Motor neuron (in vitro differentiated cells): ENCODE measurements around the gene ZNF621. TPM values are rescaled to one million over a fixed set of nuclear protein-coding genes. Genes with fewer than 3 reads are reported as not detected.

Experiments
- ATAC-seq, 8 experiments: fragments of 200-7000 bp; cut with Tn5 transposase; replicated peaks in 6 of 8; 2 replicates each; pipeline ENCODE4 v1.8.0; 2021; ENCODE audit warnings: mild to moderate bottlenecking in 8 of 8, moderate library complexity in 8 of 8
- H3K27ac ChIP-seq, 2 donors: fragments of 250-450 bp; sonication (Bioruptor Pico); 2 replicates each; pipeline ENCODE4 v1.9.0; 2021; ENCODE audit warnings: antibody characterized with exemption in 2 of 2, mild to moderate bottlenecking in 2 of 2, moderate library complexity in 1 of 2
- H3K4me1 ChIP-seq, 2 donors: fragments of 250-450 bp; sonication (Bioruptor Pico); replicated peaks in 1 of 2; 2 replicates each; pipeline ENCODE4 v1.6.1; 2021; ENCODE audit warnings: antibody characterized with exemption in 2 of 2, mild to moderate bottlenecking in 2 of 2, moderate library complexity in 1 of 2
- H3K4me3 ChIP-seq, 5 donors: fragments of 250-450 bp; sonication (Bioruptor Pico); 2 replicates each; pipeline ENCODE4 v1.9.0; 2021; ENCODE audit warnings: antibody characterized with exemption in 5 of 5, mild to moderate bottlenecking in 5 of 5, moderate library complexity in 4 of 5
- WGBS, 10 experiments: fragments of 450-650 bp; shearing (Covaris generic); methylation state at CpG; one replicate each; pipeline ENCODE4 v1.0.0; 2022; 5-methylcytosine and 5-hydroxymethylcytosine counted together
- in situ Hi-C, 9 experiments: fragments of 400-800 bp; cut with MboI; loops; one replicate each; pipeline ENCODE4 v1.15.0; 2021; ENCODE audit warnings: low sequenced_read_pairs in 9 of 9, low pct_unique_long_range_greater_than_20kb in 2 of 9; ENCODE audit not compliant: unreplicated experiment in 9 of 9
- total RNA-seq, 8 experiments: library from RNA; unstranded; fragments of 300-600 nt; gene quantifications; 2 replicates each; pipeline versions ENCODE4 v1.2.3 to v1.2.4, GENCODE V29; 2022

The ZNF621 gene
- total RNA-seq, 8 experiments from 2014 or later = 8.7 to 31.8 (median 16.2) TPM

GRCh38 chr3:40586901-40587300 is 62.1 kb downstream of the ZNF621 start:
- no peak overlapping the region for H3K4me3 ChIP-seq
- ATAC-seq = no peak
- H3K4me1 ChIP-seq = peaks cover 0 to 10% of the 10 kb centered on the region in 2 donors
- no peak overlapping the region for H3K27ac ChIP-seq
- in situ Hi-C loops = loop anchor here (10.0 to 25.0 kb wide), 6 partner anchors 500 to 1300 kb away; no protein-coding TSS in a partner anchor
- 20 to 100% (median 60%) methylated on average over 1 of the region's 1 CpG; no CpG with 5 or more reads in 6 of the 10 experiments for WGBS, 10 experiments

GRCh38 chr3:40588406-40588805 is 63.6 kb downstream of the ZNF621 start:
- H3K27ac ChIP-seq = no peak overlapping the region
- no peak for ATAC-seq
- in situ Hi-C loops = loop anchor here (10.0 to 25.0 kb wide), 6 partner anchors 499 to 1299 kb away; no protein-coding TSS in a partner anchor

More at GRCh38 chr3:40588406-40588805, 63.6 kb downstream of the ZNF621 start:
- Histone ChIP-seq H3K4me1 (peaks cover 0 to 5% of the 10 kb centered on the region in 2 donors), H3K4me3 (no peak overlapping the region)
- 66 to 100% (median 100%) methylated on average over 1 to 4 of the region's 5 CpGs; no CpG with 5 or more reads in 3 of the 10 experiments for WGBS, 10 experiments

Other genes starting within 250 kb of the ZNF621 start
- gene EIF1B, start 215.3 kb upstream of the ZNF621 start, total RNA-seq = 100 to 1,000 TPM in 1 of 8 experiments, 10 to 100 TPM in 7; 25.1 to 150 (median 63.5) TPM
- gene ENTPD3, start 137.8 kb upstream of the ZNF621 start, total RNA-seq = 1 to 10 TPM in 2 of 8 experiments, under 1 TPM in 6; 0.05 to 3.0 (median 0.36) TPM
- gene RPL14, start 67.6 kb upstream of the ZNF621 start, total RNA-seq = 1,000 to 10,000 TPM in 7 of 8 experiments, 100 to 1,000 TPM in 1; 845 to 1,681 (median 1,216) TPM
- 1 to 10 TPM; 1.3 to 7.9 (median 5.6) TPM for gene ZNF619, start 47.8 kb upstream of the ZNF621 start, total RNA-seq
- gene ZNF620, start 18.9 kb upstream of the ZNF621 start, total RNA-seq = 10 to 100 TPM in 4 of 8 experiments, 1 to 10 TPM in 4; 1.0 to 19.7 (median 10.2) TPM